Thyroid gland (tissue), 4 donors: ENCODE data around the gene IRX6. TPM values are rescaled to one million over a fixed set of nuclear protein-coding genes. Genes with fewer than 3 reads are reported as not detected.

Source experiments
- DNase-seq, 2 donors: peaks; one replicate each; pipeline ENCODE4 v3.0.0-alpha.2; 2019
- H3K27ac ChIP-seq, 3 donors: fragments of 200-600 bp; sonication (generic); 1 replicate in 2 of 3; 2 replicates in 1 of 3; pipeline ENCODE4 v1.5.1; 2016 to 2019; ENCODE audit warnings: mild to moderate bottlenecking in 1 of 3, moderate library complexity in 1 of 3
- H3K27me3 ChIP-seq: fragments of 200-600 bp; sonication (generic); one replicate; pipeline ENCODE4 v1.5.1; 2019
- H3K36me3 ChIP-seq, 2 donors: fragments of 200-600 bp; sonication (generic); one replicate each; pipeline ENCODE4 v1.5.1; 2016 to 2019
- H3K4me1 ChIP-seq, 2 donors: fragments of 200-600 bp; sonication (generic); one replicate each; pipeline ENCODE4 v1.5.1; 2017 to 2019
- H3K4me3 ChIP-seq, 3 donors: fragments of 200-600 bp; sonication (generic); replicated peaks in 1 of 3; 1 replicate in 2 of 3; 2 replicates in 1 of 3; pipeline ENCODE4 v1.5.1; 2016; ENCODE audit warnings: mild to moderate bottlenecking in 1 of 3
- H3K9me3 ChIP-seq: fragments of 200-600 bp; sonication (generic); one replicate; pipeline ENCODE4 v1.5.1; 2017
- POLR2A ChIP-seq, 2 donors: fragments of 450-650 bp; IDR thresholded peaks; one replicate each; pipeline ENCODE4 v1.6.1; 2017; ENCODE audit warnings: antibody characterized with exemption in 2 of 2, mild to moderate bottlenecking in 2 of 2, moderate library complexity in 1 of 2
- WGBS, 2 donors: methylation state at CpG; one replicate each; pipeline ENCODE4 v1.1.5; 2017; 5-methylcytosine and 5-hydroxymethylcytosine counted together
- intact Hi-C: fragments of 100-400 bp; cut with DNase I; formaldehyde crosslinking; loops from one replicate; pipeline ENCODE4 v1.15.1; 2023
- total RNA-seq, 4 donors: library from RNA; depleted of rRNA; stranded (reverse); fragments of >200 nt; gene quantifications; one replicate each; pipeline ENCODE4 v1.2.3, GENCODE V29; 2016
- TF ChIP-seq, protein P1 (sequence below), 6 experiments: fragments of 200-600 bp in 3 of 6; fragments of 450-650 bp in 3 of 6; sonication (generic) in 3 of 6; IDR thresholded peaks; one replicate each; pipeline ENCODE4 v1.5.1; 2016 to 2019; ENCODE audit warnings: antibody characterized with exemption in 6 of 6, mild to moderate bottlenecking in 2 of 6, inconsistent platforms in 1 of 6, moderate library complexity in 1 of 6

Gene IRX6
- total RNA-seq, 4 donors from 2014 or later = 0.13 to 0.93 (median 0.39) TPM

DNA sequence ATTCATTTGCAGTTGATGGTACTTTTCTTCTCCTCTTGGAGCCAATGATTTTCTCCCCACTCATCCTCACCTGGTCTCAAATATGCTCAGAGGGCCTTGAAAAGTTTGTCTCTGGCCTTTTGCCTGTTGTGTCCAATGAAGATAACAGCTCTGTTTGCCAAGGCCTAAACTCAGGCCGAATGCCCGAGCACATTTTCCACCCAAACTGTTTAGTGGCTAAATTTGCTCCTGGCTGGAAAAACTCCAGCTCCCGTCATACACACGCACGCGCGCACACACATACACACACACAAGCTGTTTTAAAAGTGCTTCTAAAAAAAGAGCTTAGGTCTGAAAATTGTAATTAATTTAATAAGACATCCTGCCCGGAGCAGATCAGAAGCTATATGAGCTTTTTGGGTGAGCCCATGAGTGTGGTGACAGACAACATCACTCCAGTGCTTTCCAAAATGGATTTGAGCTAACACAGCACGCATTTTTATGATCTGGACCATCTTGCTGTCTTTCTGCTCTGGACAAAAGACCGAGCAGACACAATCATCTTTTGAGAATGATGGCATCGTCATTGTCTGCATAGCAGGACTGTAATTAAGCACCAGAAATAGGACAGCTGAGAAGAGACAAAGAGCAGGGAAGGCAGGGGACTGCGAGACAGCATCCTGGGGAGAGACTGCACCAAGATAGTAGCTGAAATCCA is 48.9 kb downstream of the IRX6 start:
- intact Hi-C loops = no loop called here

GRCh38 chr16:55373489-55373832 is 49.5 kb downstream of the IRX6 start:
- no peak for DNase-seq
- no peak overlapping the region for H3K4me3 ChIP-seq
- H3K9me3 ChIP-seq = no peaks in the 10 kb centered on the region
- no peaks in the 10 kb centered on the region for H3K36me3 ChIP-seq
- intact Hi-C loops = no loop called here
- TF ChIP-seq, protein P1, sequence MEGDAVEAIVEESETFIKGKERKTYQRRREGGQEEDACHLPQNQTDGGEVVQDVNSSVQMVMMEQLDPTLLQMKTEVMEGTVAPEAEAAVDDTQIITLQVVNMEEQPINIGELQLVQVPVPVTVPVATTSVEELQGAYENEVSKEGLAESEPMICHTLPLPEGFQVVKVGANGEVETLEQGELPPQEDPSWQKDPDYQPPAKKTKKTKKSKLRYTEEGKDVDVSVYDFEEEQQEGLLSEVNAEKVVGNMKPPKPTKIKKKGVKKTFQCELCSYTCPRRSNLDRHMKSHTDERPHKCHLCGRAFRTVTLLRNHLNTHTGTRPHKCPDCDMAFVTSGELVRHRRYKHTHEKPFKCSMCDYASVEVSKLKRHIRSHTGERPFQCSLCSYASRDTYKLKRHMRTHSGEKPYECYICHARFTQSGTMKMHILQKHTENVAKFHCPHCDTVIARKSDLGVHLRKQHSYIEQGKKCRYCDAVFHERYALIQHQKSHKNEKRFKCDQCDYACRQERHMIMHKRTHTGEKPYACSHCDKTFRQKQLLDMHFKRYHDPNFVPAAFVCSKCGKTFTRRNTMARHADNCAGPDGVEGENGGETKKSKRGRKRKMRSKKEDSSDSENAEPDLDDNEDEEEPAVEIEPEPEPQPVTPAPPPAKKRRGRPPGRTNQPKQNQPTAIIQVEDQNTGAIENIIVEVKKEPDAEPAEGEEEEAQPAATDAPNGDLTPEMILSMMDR (IDR thresholded peaks at IDR 0.05) = no peak
- TF ChIP-seq POLR2A (IDR thresholded peaks at IDR 0.05) = no peak
- H3K27me3 ChIP-seq = no peaks in the 10 kb centered on the region
- peaks cover 12 to 18% of the 10 kb centered on the region in 2 donors for H3K4me1 ChIP-seq
- no peak overlapping the region for H3K27ac ChIP-seq

More for the DNA sequence above, 48.9 kb downstream of the IRX6 start:
- TF ChIP-seq POLR2A (IDR thresholded peaks at IDR 0.05) = no peak
- TF ChIP-seq, protein P1 (IDR thresholded peaks at IDR 0.05) = no peak
- Histone ChIP-seq H3K9me3 (no peaks in the 10 kb centered on the region), H3K4me3 (no peak overlapping the region), H3K4me1 (peaks cover 17 to 19% of the 10 kb centered on the region in 2 donors), H3K36me3 (no peaks in the 10 kb centered on the region), H3K27ac (no peak overlapping the region), H3K27me3 (no peaks in the 10 kb centered on the region)
- WGBS, 2 donors = 79 to 93% methylated on average over 12 of the region's 12 CpGs
- no peak for DNase-seq

- TF ChIP-seq POLR2A (IDR thresholded peaks at IDR 0.05) = no peak
- TF ChIP-seq, protein P1 (IDR thresholded peaks at IDR 0.05) = no peak
- Histone ChIP-seq H3K27me3 (no peaks in the 10 kb centered on the region), H3K9me3 (no peaks in the 10 kb centered on the region), H3K4me1 (peaks cover 1 to 5% of the 10 kb centered on the region in 2 donors), H3K4me3 (no peak overlapping the region), H3K36me3 (no peaks in the 10 kb centered on the region), H3K27ac (no peak overlapping the region)
- 55 to 60% methylated on average over 3 of the region's 3 CpGs for WGBS, 2 donors
- intact Hi-C loops = no loop called here
- DNase-seq = peak; percentile 51 to 53
Measured at GRCh38 chr16:55376045-55376444, 52.0 kb downstream of the IRX6 start.

DNA sequence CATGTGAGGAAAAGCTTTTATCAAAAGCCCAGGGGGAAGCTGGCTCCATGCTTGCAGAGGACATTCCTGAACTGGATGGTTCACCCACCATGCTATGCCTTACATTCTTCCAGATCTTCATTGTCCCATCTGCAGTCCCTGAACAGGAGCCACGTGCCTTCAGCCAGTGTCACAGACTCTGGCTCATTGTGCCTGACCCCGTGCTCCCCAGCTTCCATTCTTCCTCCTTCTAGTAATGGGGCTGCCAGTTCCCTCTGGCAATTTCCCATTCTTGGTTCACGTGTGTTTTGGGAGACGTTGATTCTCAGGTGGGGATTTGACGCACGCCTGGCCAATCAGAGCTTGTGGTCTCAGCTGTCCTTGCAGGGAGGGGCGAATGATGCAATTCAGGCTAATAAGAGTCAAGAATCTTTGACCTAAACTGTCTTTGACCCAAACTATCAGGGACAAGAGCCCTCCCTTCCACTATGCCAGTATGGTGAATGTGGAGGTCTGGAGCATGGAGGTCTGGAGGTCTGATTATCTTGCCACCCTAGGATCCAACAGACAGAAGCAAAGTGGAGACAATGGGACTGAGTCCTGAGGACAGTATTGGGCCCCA is 52.7 kb downstream of the IRX6 start:
- no peak for TF ChIP-seq POLR2A (IDR thresholded peaks at IDR 0.05)
- TF ChIP-seq, protein P1 (IDR thresholded peaks at IDR 0.05) = no peak
- intact Hi-C loops = no loop called here
- WGBS, 2 donors = 93 to 94% methylated on average over 7 of the region's 7 CpGs
- no peaks in the 10 kb centered on the region for H3K27me3 ChIP-seq
- H3K4me1 ChIP-seq = peaks cover 0 to 5% of the 10 kb centered on the region in 2 donors
- no peaks in the 10 kb centered on the region for H3K36me3 ChIP-seq
- H3K27ac ChIP-seq = no peak overlapping the region
- no peak for DNase-seq
- no peaks in the 10 kb centered on the region for H3K9me3 ChIP-seq
- no peak overlapping the region for H3K4me3 ChIP-seq

DNA sequence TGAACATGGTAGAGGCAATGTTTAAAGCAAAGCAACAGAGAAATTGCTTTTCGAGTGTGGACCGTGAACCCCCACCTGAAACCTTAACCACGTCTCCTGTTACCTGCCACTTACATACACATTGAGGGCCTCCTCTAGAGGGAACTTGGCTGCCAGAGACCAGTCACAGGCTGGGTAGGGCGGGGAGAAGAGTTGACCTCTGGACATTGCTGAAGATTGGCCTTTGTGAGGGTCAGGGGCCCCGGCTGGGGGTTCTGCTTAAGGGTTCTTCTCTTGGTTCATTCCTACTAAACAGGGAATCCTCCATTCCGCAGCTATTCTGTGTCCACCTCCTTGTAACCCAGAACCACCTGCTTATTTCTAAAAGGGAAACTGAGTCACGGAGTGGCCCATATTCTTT is 53.8 kb downstream of the IRX6 start:
- intact Hi-C loops = no loop called here
- no peak for DNase-seq
- TF ChIP-seq, protein P1 (IDR thresholded peaks at IDR 0.05) = no peak
- TF ChIP-seq POLR2A (IDR thresholded peaks at IDR 0.05) = no peak
- no peak overlapping the region for H3K27ac ChIP-seq
- no peaks in the 10 kb centered on the region for H3K36me3 ChIP-seq
- H3K27me3 ChIP-seq = no peaks in the 10 kb centered on the region
- peaks cover 0 to 5% of the 10 kb centered on the region in 2 donors for H3K4me1 ChIP-seq
- no peaks in the 10 kb centered on the region for H3K9me3 ChIP-seq
- 75 to 79% methylated on average over 7 of the region's 7 CpGs for WGBS, 2 donors
- no peak overlapping the region for H3K4me3 ChIP-seq
